ENCODE data around the gene HEMK1. TPM values are rescaled to one million over a fixed set of nuclear protein-coding genes. Genes with fewer than 3 reads are reported as not detected.
A peak's percentile ranks its signal among the peaks of the same experiment; 100 is the strongest.

Gene HEMK1
- total and polyA plus RNA-seq, 2 of the 8 experiments (the other 6 are each of a cell fraction or from before 2014, with no cell fraction given) = 9.7 to 10.6 TPM

- TF ChIP-seq CHD7 (IDR thresholded peaks at IDR 0.05; ENCODE audit: insufficient replicate concordance, low read length) (no peak), KDM5A (IDR thresholded peaks at IDR 0.05; ENCODE audit: low read length) (peak; percentile 52; the same call in 1 of the 2 replicates), SP2 (IDR thresholded peaks at IDR 0.05; ENCODE audit: low read length) (no peak), TCF12 (IDR thresholded peaks at IDR 0.05; ENCODE audit: low read depth, low read length) (no peak), BRCA1 (IDR thresholded peaks at IDR 0.05; ENCODE audit: low read depth, low read length) (peak; percentile 38; the same call in 1 of the 2 replicates), RAD21 (IDR thresholded peaks at IDR 0.05 in 1 of 2, conservative IDR thresholded peaks at IDR 0.05 in 1 of 2; ENCODE audit: low read depth in 2 of 2, low read length in 2 of 2) (peak; percentile 100), YY1 (IDR thresholded peaks at IDR 0.05; ENCODE audit: low read depth, low read length) (0 out of 2 replicates have a peak, but pooled peaks have one; percentile 27), E2F6 (IDR thresholded peaks at IDR 0.05) (no peak), SP4 (IDR thresholded peaks at IDR 0.05; ENCODE audit: low read length) (peak; percentile 55; the same call in 1 of the 2 replicates)
Measured at GRCh38 chr3:50616003-50616769, 46.9 kb downstream of the HEMK1 start (continued).
